Gastrocnemius medialis (tissue), 4 donors: ENCODE data around the gene KPNB1.

Experiments used
- CTCF ChIP-seq, 5 experiments: fragments of 450-650 bp in 3 of 5; fragments of 200-600 bp in 2 of 5; sonication (generic) in 2 of 5; IDR thresholded peaks in 4 of 5; conservative IDR thresholded peaks in 1 of 5; 1 replicate in 4 of 5; 2 replicates in 1 of 5; pipeline ENCODE4 v1.5.1; 2016 to 2019; ENCODE audit warnings: antibody characterized with exemption in 5 of 5, mild to moderate bottlenecking in 3 of 5, moderate library complexity in 3 of 5
- POLR2A ChIP-seq, 2 donors: fragments of 450-650 bp; IDR thresholded peaks; one replicate each; pipeline ENCODE4 v1.6.1; 2017; ENCODE audit warnings: antibody characterized with exemption in 2 of 2, mild to moderate bottlenecking in 2 of 2, moderate library complexity in 2 of 2

DNA sequence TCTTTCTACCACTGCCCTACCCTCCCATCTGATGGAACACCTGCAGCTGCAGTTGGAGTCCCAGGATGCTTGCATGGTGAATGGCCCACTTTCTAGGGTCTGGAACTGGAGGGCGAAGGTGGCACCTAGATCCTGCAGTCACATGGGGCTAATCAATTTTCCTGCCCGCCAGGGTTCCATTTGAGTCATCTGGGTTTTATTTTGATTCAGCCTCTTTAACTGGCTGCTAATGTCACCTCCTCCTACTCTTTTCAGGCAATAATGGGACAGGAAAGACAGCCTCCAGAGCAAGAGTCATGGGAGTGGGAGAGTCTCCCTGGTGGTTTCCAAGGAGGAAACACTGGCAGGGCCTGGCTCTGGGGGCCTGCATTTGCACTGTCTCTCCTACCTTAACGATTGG is 40.4 kb downstream of the KPNB1 start:
- TF ChIP-seq POLR2A (IDR thresholded peaks at IDR 0.05), result no peak
- TF ChIP-seq CTCF (IDR thresholded peaks at IDR 0.05 in 4 of 5, conservative IDR thresholded peaks at IDR 0.05 in 1 of 5), result no peak
